Colonic mucosa (tissue), 4 donors: ENCODE results near the gene SND1. TPM values are rescaled to one million over a fixed set of nuclear protein-coding genes. Genes with fewer than 3 reads are reported as not detected.
A peak's percentile ranks its signal among the peaks of the same experiment; 100 is the strongest.

ENCODE experiments used
- DNase-seq: peaks from one replicate; pipeline ENCODE4 v3.0.0-alpha.2; 2020
- H3K27ac ChIP-seq: fragments of 200-600 bp; one replicate; pipeline ENCODE4 v1.8.0; 2021
- H3K27me3 ChIP-seq: fragments of 200-600 bp; one replicate; pipeline ENCODE4 v1.8.0; 2021
- H3K36me3 ChIP-seq: fragments of 200-600 bp; one replicate; pipeline ENCODE4 v1.8.0; 2021
- H3K4me1 ChIP-seq: fragments of 200-600 bp; one replicate; pipeline ENCODE4 v1.8.0; 2021; ENCODE audit warnings: mild to moderate bottlenecking
- H3K4me3 ChIP-seq: fragments of 200-600 bp; one replicate; pipeline ENCODE4 v1.8.0; 2021
- H3K9ac ChIP-seq, 2 donors: one replicate each; pipeline ENCODE4 v1.7.0; 2013; ENCODE audit warnings: control low read depth in 2 of 2, low read depth in 2 of 2, low read length in 2 of 2
- H3K9me3 ChIP-seq: fragments of 200-600 bp; one replicate; pipeline ENCODE4 v1.8.0; 2021
- intact Hi-C: fragments of 100-400 bp; cut with DNase I; formaldehyde crosslinking; loops from one replicate; pipeline ENCODE4 v1.14.1; 2022
- total RNA-seq, 2 donors: library from RNA; stranded (reverse); fragmentation: NEBNext Ultra II Directional in 1 of 2; extraction: Animal tissue kit (Norgen Biotek cat#: 25700) in 1 of 2; gene quantifications; one replicate each; pipeline ENCODE4 v1.2.1, GENCODE V29; 2021
- TF ChIP-seq, protein P1 (sequence below): fragments of 200-600 bp; IDR thresholded peaks from one replicate; pipeline ENCODE4 v1.8.0; 2022; ENCODE audit warnings: antibody characterized with exemption, mild to moderate bottlenecking
- donor health status: healthy.
- donor health status: DM: no; HTN: no; CAD: no.
- donor health status: DM: no; HTN: no; CAD: no.

Gene SND1
- total RNA-seq, 2 donors from 2014 or later, result 134 to 163 TPM

DNA sequence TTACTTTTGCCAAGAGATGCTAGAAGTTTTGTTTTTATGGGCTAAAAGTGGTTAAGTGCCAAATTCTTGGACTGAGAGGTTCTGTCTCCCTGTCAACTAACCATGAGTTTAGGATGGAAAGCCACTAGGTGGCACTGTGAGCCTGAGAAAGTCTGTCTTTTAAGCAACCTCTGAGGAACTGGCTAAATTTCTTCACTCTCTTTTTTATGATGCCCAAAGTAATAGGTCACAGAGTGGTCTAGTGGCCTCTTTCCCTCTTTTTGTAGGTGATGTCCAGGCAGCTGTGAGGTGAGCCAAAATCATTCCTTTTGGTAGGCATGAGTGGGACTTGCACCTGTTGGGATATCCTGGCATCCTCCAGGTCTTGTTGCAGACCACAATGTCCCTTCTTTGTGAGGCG, 56.8 kb downstream of the SND1 start:
- Histone ChIP-seq H3K9me3 (no peaks in the 10 kb centered on the region), H3K36me3 (peaks cover 5% of the 10 kb centered on the region), H3K9ac (no peak overlapping the region), H3K27ac (no peak overlapping the region), H3K4me3 (no peak overlapping the region), H3K27me3 (no peaks in the 10 kb centered on the region), H3K4me1 (no peaks in the 10 kb centered on the region)
- TF ChIP-seq, protein P1, sequence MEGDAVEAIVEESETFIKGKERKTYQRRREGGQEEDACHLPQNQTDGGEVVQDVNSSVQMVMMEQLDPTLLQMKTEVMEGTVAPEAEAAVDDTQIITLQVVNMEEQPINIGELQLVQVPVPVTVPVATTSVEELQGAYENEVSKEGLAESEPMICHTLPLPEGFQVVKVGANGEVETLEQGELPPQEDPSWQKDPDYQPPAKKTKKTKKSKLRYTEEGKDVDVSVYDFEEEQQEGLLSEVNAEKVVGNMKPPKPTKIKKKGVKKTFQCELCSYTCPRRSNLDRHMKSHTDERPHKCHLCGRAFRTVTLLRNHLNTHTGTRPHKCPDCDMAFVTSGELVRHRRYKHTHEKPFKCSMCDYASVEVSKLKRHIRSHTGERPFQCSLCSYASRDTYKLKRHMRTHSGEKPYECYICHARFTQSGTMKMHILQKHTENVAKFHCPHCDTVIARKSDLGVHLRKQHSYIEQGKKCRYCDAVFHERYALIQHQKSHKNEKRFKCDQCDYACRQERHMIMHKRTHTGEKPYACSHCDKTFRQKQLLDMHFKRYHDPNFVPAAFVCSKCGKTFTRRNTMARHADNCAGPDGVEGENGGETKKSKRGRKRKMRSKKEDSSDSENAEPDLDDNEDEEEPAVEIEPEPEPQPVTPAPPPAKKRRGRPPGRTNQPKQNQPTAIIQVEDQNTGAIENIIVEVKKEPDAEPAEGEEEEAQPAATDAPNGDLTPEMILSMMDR, result peak; percentile 69
- peak; percentile 79 for DNase-seq
- intact Hi-C loops, result loop anchor here (2.0 to 10.0 kb wide), 2 partner anchors 426 to 500 kb away; no protein-coding TSS in a partner anchor

DNA sequence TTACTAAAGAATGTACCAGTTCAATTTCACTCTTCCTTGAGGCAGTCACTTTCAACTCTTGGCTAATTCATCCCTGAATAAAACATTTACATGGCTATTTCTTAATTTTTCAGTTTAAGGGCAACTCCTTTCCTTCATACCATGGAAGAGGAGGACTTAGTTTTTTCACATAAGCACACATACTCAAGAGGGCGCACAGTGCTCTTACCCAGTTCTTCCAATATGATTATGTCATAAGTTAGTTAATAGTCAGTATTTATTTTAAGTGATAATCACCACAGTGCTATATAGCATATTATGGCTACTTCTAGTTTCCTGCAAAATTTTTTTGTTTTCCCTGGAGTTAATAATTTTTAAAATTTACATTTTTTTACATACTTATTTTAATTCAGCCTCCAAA, 58.6 kb downstream of the SND1 start:
- no peak overlapping the region for H3K27ac ChIP-seq
- intact Hi-C loops, result no loop called here
- peaks cover 5% of the 10 kb centered on the region for H3K36me3 ChIP-seq
- H3K9me3 ChIP-seq, result no peaks in the 10 kb centered on the region
- TF ChIP-seq, protein P1, result no peak
- H3K4me3 ChIP-seq, result no peak overlapping the region
- H3K9ac ChIP-seq, result no peak overlapping the region
- H3K27me3 ChIP-seq, result no peaks in the 10 kb centered on the region
- DNase-seq, result no peak
- H3K4me1 ChIP-seq, result no peaks in the 10 kb centered on the region

DNA sequence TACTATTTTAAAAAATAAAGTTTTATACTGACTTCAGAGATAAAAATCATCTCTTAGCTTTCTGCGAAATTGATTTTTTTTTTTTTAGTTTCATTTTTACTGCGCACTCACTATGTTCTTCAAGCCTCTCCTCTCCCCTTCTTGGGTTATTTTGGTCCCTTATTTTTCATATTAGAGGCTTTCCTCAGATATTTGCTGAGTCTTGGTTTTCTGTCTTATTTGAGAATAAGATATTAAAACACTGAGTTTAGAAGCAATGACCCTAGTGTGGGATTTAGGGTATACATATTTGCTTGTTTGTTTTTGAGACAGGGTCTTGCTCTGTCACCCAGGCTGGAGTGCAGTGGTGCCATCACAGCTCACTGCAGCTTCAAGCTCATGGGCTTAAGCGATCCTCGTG, 59.9 kb downstream of the SND1 start:
- Histone ChIP-seq H3K9ac (no peak overlapping the region), H3K27ac (no peak overlapping the region), H3K4me1 (no peaks in the 10 kb centered on the region), H3K36me3 (peaks cover 5% of the 10 kb centered on the region), H3K4me3 (no peak overlapping the region), H3K9me3 (no peaks in the 10 kb centered on the region), H3K27me3 (no peaks in the 10 kb centered on the region)
- intact Hi-C loops, result no loop called here
- TF ChIP-seq, protein P1, result no peak
- no peak for DNase-seq

DNA sequence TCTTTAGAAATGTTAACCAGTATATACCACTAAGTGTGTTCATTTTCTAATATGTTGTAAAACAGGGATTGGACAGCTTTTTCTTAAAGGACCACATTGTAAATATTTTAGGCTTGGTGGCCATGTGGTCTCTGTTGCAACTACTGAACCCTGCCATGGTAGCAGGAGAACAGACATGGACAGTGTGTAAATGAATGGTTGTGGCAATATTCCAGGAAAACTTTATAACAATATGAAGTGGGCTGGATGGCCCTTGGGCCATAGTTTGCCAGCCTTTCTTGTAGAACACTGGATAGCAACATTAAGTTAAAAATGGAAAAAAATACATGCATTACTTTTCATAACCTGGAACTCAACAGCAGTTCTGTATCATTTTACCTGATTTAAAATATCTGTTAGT, 61.0 kb downstream of the SND1 start:
- Histone ChIP-seq H3K9ac (no peak overlapping the region), H3K9me3 (no peaks in the 10 kb centered on the region), H3K27ac (no peak overlapping the region), H3K4me3 (no peak overlapping the region), H3K36me3 (peaks cover 5% of the 10 kb centered on the region), H3K27me3 (no peaks in the 10 kb centered on the region), H3K4me1 (no peaks in the 10 kb centered on the region)
- TF ChIP-seq, protein P1, result no peak
- no peak for DNase-seq
- intact Hi-C loops, result no loop called here

DNA sequence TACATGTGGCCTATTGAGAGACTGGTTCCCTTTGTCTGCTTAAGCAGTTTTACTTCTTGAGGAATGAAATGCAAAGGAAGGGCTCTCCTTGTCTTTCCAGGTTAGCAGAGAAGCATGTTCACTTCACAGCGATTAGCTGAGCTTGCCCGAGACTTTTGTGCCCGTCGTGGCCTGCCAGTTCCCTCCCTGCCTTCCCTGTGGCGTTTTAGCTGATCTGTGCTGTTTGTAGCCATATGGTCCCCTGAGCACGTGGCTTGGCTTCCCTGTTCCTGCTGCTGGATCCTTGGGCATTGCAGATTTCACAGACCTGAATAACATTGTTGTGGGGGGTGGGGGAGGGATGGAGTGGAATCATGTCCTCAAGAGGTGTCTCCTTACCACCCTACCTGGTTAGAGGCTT, 61.8 kb downstream of the SND1 start:
- Histone ChIP-seq H3K36me3 (peaks cover 5% of the 10 kb centered on the region), H3K9me3 (no peaks in the 10 kb centered on the region), H3K27me3 (no peaks in the 10 kb centered on the region), H3K4me1 (no peaks in the 10 kb centered on the region), H3K9ac (no peak overlapping the region), H3K4me3 (no peak overlapping the region), H3K27ac (no peak overlapping the region)
- TF ChIP-seq, protein P1, result no peak
- intact Hi-C loops, result no loop called here
- no peak for DNase-seq

DNA sequence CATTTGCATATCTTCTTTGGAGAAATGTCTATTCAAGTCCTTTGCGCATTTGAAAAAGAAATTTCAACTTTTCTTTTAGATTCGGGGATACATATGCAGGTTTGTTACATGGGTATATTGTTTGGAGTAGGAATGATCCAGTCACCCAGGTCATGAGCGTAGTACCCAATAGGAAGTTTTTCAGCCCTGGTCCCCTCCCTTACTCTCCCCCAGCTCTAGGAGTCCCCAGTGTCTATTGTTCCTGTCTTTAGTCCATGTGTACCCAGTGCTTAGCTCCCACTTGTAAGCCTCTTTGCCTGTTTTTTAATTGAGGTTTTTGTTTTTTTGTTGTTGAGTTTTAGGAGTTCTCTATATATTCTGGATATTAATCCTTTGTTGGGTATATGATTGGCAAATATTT, 63.3 kb downstream of the SND1 start:
- Histone ChIP-seq H3K9ac (no peak overlapping the region), H3K4me1 (no peaks in the 10 kb centered on the region), H3K27ac (no peak overlapping the region), H3K4me3 (no peak overlapping the region), H3K27me3 (no peaks in the 10 kb centered on the region), H3K36me3 (peaks cover 5% of the 10 kb centered on the region), H3K9me3 (no peaks in the 10 kb centered on the region)
- TF ChIP-seq, protein P1, result no peak
- no peak for DNase-seq
- intact Hi-C loops, result no loop called here
